IMR-90 (cell line): ENCODE data around the gene FBXW2. TPM values are rescaled to one million over a fixed set of nuclear protein-coding genes. Genes with fewer than 3 reads are reported as not detected.

Experiments used
- ATAC-seq: fragments of 200-7000 bp; cut with Tn5 transposase; 2 replicates; pipeline ENCODE4 v1.9.1; 2020; ENCODE audit warnings: low read depth, mild to moderate bottlenecking, moderate library complexity
- BruUV-seq: library from RNA; stranded (reverse); fragments of 400-500 nt; replicated peaks from 2 replicates; lab custom pipeline; 2021; lab: Mats Ljungman, UMichigan
- CTCF ChIA-PET: fragments of 300-600 bp; formaldehyde crosslinking; extraction: SDS; loops from one replicate; lab custom pipeline; 2021; ENCODE audit warnings: antibody characterized with exemption; lab: Yijun Ruan, JAX
- POLR2A ChIA-PET: fragments of 300-600 bp; sonication (Branson Sonifier 250); formaldehyde crosslinking; loops from one replicate; lab custom pipeline; 2022; ENCODE audit warnings: antibody characterized with exemption; ENCODE audit not compliant: unreplicated experiment; lab: Charles Lee
- DNase-seq: peaks from one replicate; pipeline ENCODE4 v3.0.0; 2013
- H2AFZ ChIP-seq: replicated peaks from 2 replicates; pipeline ENCODE3; 2013; ENCODE audit warnings: low read length, mild to moderate bottlenecking; ENCODE audit not compliant: poor library complexity
- H2AK5ac ChIP-seq: 2 replicates; pipeline ENCODE4 v1.6.1; 2013; ENCODE audit warnings: low read depth, low read length, inconsistent platforms
- H2AK9ac ChIP-seq: replicated peaks from 2 replicates; pipeline ENCODE3; 2013; ENCODE audit warnings: mild to moderate bottlenecking, low read depth, low read length, moderate library complexity; ENCODE audit not compliant: poor library complexity
- H2BK120ac ChIP-seq: 2 replicates; pipeline ENCODE4 v1.6.1; 2013; ENCODE audit warnings: low read depth, low read length, inconsistent platforms
- H2BK15ac ChIP-seq: 3 replicates; pipeline ENCODE4 v1.6.1; 2013; ENCODE audit warnings: low read depth, low read length, inconsistent platforms
- H2BK20ac ChIP-seq: 2 replicates; pipeline ENCODE4 v1.6.1; 2013; ENCODE audit warnings: low read depth, mild to moderate bottlenecking, inconsistent platforms, low read length, moderate library complexity
- H2BK5ac ChIP-seq: 2 replicates; pipeline ENCODE4 v1.6.1; 2013; ENCODE audit warnings: mild to moderate bottlenecking, low read depth, low read length, inconsistent platforms; ENCODE audit not compliant: poor library complexity, severe bottlenecking
- H3K14ac ChIP-seq: replicated peaks from 2 replicates; pipeline ENCODE4 v1.6.1; 2013; ENCODE audit warnings: low read depth, low read length, inconsistent platforms
- H3K18ac ChIP-seq: 2 replicates; pipeline ENCODE4 v1.6.1; 2013; ENCODE audit warnings: low read depth, low read length, control low read depth
- H3K23ac ChIP-seq: 2 replicates; pipeline ENCODE4 v1.6.1; 2013; ENCODE audit warnings: low read depth, low read length, inconsistent platforms
- H3K27ac ChIP-seq: 2 replicates; pipeline ENCODE4 v1.5.1; 2013; ENCODE audit warnings: mild to moderate bottlenecking, control low read depth, low read length; ENCODE audit not compliant: insufficient read depth
- H3K27me3 ChIP-seq: 2 replicates; pipeline ENCODE4 v1.6.1; 2013; ENCODE audit warnings: low read length; ENCODE audit not compliant: control insufficient read depth, insufficient read depth
- H3K36me3 ChIP-seq: 2 replicates; pipeline ENCODE4 v1.6.1; 2013; ENCODE audit warnings: low read length, mixed read lengths; ENCODE audit not compliant: control insufficient read depth, insufficient read depth
- H3K4ac ChIP-seq: 2 replicates; pipeline ENCODE4 v1.6.1; 2013; ENCODE audit warnings: low read depth, low read length, inconsistent platforms
- H3K4me1 ChIP-seq: 2 replicates; pipeline ENCODE4 v1.6.1; 2013; ENCODE audit warnings: low read length, mixed read lengths; ENCODE audit not compliant: control insufficient read depth, insufficient read depth
- H3K4me2 ChIP-seq: 2 replicates; pipeline ENCODE4 v1.6.1; 2013; ENCODE audit warnings: low read depth, mild to moderate bottlenecking, control low read depth, low read length, moderate library complexity
- H3K4me3 ChIP-seq: 2 replicates; pipeline ENCODE4 v1.5.1; 2013; ENCODE audit warnings: low read depth, mild to moderate bottlenecking, control low read depth, low read length, moderate library complexity; ENCODE audit not compliant: insufficient read depth
- H3K56ac ChIP-seq: 2 replicates; pipeline ENCODE4 v1.6.1; 2013; ENCODE audit warnings: low read length, inconsistent platforms; ENCODE audit not compliant: insufficient read depth; ENCODE audit errors: extremely low read depth
- H3K79me1 ChIP-seq, 2 experiments: 2 replicates each; pipeline ENCODE4 v1.6.1; 2013; ENCODE audit warnings: low read length in 2 of 2, inconsistent platforms in 1 of 2, low read depth in 1 of 2
- H3K9ac ChIP-seq: 2 replicates; pipeline ENCODE4 v1.6.1; 2013; ENCODE audit warnings: low read depth, low read length, control low read depth
- H3K9me1 ChIP-seq: 2 replicates; pipeline ENCODE4 v1.6.1; 2013; ENCODE audit warnings: low read length, inconsistent platforms; ENCODE audit not compliant: insufficient read depth
- H3K9me3 ChIP-seq: 2 replicates; pipeline ENCODE4 v1.6.1; 2013; ENCODE audit warnings: low read length; ENCODE audit not compliant: control insufficient read depth, insufficient read depth
- H4K20me1 ChIP-seq: 2 replicates; pipeline ENCODE4 v1.6.1; 2013; ENCODE audit warnings: low read length, inconsistent platforms; ENCODE audit not compliant: insufficient read depth
- H4K5ac ChIP-seq: 2 replicates; pipeline ENCODE4 v1.6.1; 2013; ENCODE audit warnings: mild to moderate bottlenecking, low read depth, low read length, control low read depth
- H4K8ac ChIP-seq, 2 experiments: 2 replicates each; pipeline ENCODE4 v1.6.1; 2013; ENCODE audit warnings: low read depth in 2 of 2, low read length in 2 of 2, control low read depth in 1 of 2, inconsistent platforms in 1 of 2
- H4K91ac ChIP-seq: 2 replicates; pipeline ENCODE4 v1.6.1; 2013; ENCODE audit warnings: low read depth, low read length, inconsistent platforms; ENCODE audit not compliant: insufficient read depth
- NFE2L2 ChIP-seq: fragments of 150-350 bp; IDR thresholded peaks from 2 replicates; pipeline ENCODE4 v1.6.1; 2016; ENCODE audit warnings: low read depth, mild to moderate bottlenecking, low read length
- RCOR1 ChIP-seq: IDR thresholded peaks from 2 replicates; pipeline ENCODE4 v1.6.1; 2012; ENCODE audit warnings: mild to moderate bottlenecking, low read length, improper control_type of control experiment; ENCODE audit not compliant: insufficient replicate concordance
- WGBS, 2 experiments: methylation state at CpG; one replicate each; pipeline versions ENCODE4 v1.1.5 to v1.1.7; 2013; ENCODE audit warnings: missing lambda C conversion rate in 2 of 2; ENCODE audit not compliant: insufficient read length in 1 of 2; ENCODE audit errors: extremely low coverage in 2 of 2; 5-methylcytosine and 5-hydroxymethylcytosine counted together
- dilution Hi-C: fragments of 300-500 bp; cut with HindIII; formaldehyde crosslinking; loops from one replicate; pipeline ENCODE4 v1.14.3; 2018; ENCODE audit warnings: low sequenced_read_pairs; ENCODE audit not compliant: unreplicated experiment
- in situ Hi-C: fragments of 300-500 bp; cut with MboI; formaldehyde crosslinking; loops from 3 replicates; pipeline ENCODE4 v1.14.3; 2019; ENCODE audit warnings: low sequenced_read_pairs, inconsistent platforms, mixed read lengths
- intact Hi-C: fragments of 100-400 bp; cut with micrococcal nuclease; formaldehyde crosslinking; loops from 2 replicates; pipeline ENCODE4 v1.10.0; 2022
- polyA plus RNA-seq, 3 experiments: library from polyadenylated mRNA; depleted of rRNA; stranded (reverse); fragments of >200 nt; gene quantifications; 2 replicates each; pipeline ENCODE4 v1.2.3, GENCODE V29; 2012; ENCODE audit warnings: low replicate concordance in 1 of 3
- total RNA-seq: library from RNA; depleted of rRNA; stranded (reverse); fragments of >200 nt; gene quantifications from 2 replicates; pipeline ENCODE4 v1.2.3, GENCODE V29; 2012

Gene FBXW2
- total and polyA plus RNA-seq, 2 of the 4 experiments (the other 2 are of a cell fraction), result 27.1 to 43.5 TPM

DNA sequence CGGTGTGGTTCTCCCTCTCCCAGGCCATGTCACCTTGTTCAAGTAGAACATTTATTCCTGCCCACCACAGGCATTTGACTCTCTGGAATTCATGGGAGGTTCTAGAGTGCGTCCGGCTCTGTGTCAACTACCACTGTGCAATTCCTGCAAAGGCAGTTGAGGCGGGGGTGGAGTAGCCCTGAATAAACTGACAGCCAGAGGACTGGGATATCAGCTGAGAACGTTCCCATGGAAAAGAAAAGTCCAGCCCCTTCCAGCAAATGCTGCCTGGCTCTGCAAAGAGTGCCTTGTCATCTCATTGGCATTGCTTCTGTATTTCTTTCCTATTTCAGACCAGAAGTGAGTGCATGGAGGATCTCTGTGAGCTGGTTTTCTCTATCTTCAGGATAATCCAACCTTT lies 60.0 kb downstream of the FBXW2 start:
- Histone ChIP-seq H2BK15ac (no peak overlapping the region), H3K4me3 (no peak overlapping the region), H3K4me2 (0 out of 2 replicates have a peak overlapping the region, but pooled peaks have one; percentile 1), H3K9me1 (peaks cover 3% of the 10 kb centered on the region; the same call in 1 of the 2 replicates), H3K27me3 (no peaks in the 10 kb centered on the region), H3K23ac (no peak overlapping the region), H4K5ac (no peak overlapping the region), H3K56ac (no peak overlapping the region), H3K9ac (no peak overlapping the region), H4K91ac (no peak overlapping the region), H3K18ac (no peak overlapping the region), H3K4ac (no peak overlapping the region; the same call in 1 of the 2 replicates), H2AK9ac (peak overlapping the region; percentile 75), H2BK120ac (no peak overlapping the region), H3K9me3 (no peaks in the 10 kb centered on the region), H3K4me1 (peaks cover 25% of the 10 kb centered on the region), H3K36me3 (no peaks in the 10 kb centered on the region), H2AFZ (peak overlapping the region; percentile 40), H2AK5ac (peak overlapping the region; percentile 38), H2BK5ac (peak overlapping the region; percentile 1), H4K8ac (no peak overlapping the region; a peak in 1 of 4 replicates), H2BK20ac (no peak overlapping the region; the same call in 1 of the 2 replicates), H3K14ac (0 out of 2 replicates have a peak overlapping the region, but pooled peaks have one; percentile 3), H4K20me1 (peaks cover 3% of the 10 kb centered on the region; the same call in 1 of the 2 replicates), H3K79me1 (no peaks in the 10 kb centered on the region), H3K27ac (no peak overlapping the region)
- intact Hi-C loops (no loop called here), in situ Hi-C loops (no loop called here), dilution Hi-C loops (no loop called here)
- BruUV-seq, result no TSS peak
- CTCF ChIA-PET, result interaction anchor here (1.0 kb wide), 1 partner anchor 20 kb away, joined by 3 read pairs; no protein-coding TSS in a partner anchor
- TF ChIP-seq RCOR1 (no peak), NFE2L2 (peak; percentile 59; the same call in 1 of the 2 replicates)
- WGBS, 2 experiments, result no CpG with 5 or more reads among the region's 5 CpGs
- POLR2A ChIA-PET, result no interaction called here
- ATAC-seq (peak; percentile 44), DNase-seq (peak; percentile 80)
